EL (cell line): ENCODE data around the gene EXOC4.

Experiments used
- DNase-seq: peaks from one replicate; pipeline ENCODE4 v3.0.0-alpha.2; 2016

The EXOC4 gene

DNA sequence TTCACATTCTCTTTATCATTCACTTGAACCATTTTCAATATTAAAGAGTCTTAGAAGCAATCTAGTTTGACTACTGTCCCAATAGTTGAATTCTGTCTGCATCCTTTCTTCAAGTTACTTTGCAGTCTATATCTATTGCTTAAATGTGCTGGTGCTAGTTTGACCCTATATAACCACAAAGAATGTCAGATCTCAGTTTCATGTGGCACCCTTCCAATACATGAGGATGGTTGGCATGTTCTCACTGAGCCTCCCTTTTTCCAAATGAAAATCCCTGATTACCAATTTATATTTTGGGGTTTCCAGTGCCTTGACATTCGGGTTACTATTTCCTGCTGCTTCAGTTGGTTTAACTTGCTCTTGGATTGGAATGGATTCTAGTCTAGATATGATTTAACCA lies 292.7 kb downstream of the EXOC4 start:
- peak; percentile 74 for DNase-seq

DNA sequence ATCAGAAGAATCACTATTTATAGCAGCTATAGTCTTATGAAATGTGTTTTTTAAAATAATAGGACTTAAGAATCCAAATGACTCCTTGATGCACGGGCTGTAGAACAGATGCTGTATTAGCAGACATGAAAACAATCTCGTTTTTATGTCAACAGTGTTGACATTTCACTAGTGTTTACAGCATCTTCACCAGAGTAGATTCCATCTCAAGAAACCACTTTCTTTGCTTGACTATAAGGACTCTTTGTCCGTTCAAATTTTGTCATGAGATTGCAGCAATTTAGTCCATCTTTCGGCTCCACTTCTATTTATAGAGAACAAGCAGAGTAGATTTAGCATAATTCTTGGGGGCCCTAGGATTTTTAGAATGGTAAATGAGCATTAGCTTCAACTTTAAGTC lies 295.1 kb downstream of the EXOC4 start:
- no peak for DNase-seq

DNA sequence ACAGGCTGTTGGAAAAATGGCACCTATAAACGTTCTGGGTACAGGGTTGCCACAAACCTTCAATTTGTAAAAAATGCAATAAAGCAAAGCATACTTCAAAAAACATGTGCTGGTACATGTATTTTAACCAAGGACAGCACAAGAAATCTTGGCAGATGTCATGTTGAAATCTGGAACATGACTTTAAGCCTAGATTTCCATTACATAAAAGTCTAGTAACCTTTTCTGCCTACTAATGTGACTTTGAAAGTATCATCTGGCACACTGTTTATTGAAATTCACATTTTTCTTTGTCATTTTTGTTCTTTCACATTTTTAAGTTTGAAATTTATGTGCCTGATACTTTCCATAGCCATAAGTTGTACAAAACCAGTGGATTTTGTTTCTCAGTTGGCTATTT lies 296.8 kb downstream of the EXOC4 start:
- no peak for DNase-seq

DNA sequence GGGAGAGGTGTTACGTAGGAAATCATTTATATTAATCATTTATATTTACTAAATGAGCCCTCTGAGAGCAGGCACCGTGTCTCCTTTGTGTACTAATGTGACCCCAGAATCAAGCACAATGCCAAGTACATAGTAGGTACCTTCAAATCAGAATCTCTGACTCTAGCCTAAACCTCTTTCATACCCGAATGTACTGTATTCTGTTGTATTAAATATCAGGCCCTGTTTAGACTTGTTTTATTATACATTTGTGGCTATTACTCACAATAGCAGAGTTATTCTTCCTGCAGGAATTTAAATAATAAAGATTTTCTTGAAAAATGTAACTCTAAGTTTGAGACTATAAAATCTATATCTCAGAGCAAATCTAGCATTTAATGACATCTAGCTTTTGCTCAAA lies 297.3 kb downstream of the EXOC4 start:
- DNase-seq = no peak

DNA sequence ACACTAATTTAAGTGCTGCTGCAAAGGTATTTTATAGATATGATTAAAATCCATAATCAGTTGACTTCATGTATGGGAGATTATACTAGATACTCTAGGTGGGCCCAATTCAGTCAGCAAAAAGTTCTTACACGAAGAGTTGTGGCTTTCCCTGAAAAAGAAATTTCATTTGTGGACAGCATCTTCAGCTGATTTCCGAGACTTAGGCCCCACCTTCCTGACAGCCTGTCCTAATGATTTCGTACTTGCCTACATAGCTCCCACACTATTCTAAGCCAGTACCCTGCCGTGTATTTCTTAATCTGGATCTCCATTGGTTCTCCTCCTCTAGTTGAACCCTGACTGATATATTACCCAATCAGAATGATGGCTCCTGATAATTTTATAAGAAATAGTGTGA lies 297.9 kb downstream of the EXOC4 start:
- no peak for DNase-seq

DNA sequence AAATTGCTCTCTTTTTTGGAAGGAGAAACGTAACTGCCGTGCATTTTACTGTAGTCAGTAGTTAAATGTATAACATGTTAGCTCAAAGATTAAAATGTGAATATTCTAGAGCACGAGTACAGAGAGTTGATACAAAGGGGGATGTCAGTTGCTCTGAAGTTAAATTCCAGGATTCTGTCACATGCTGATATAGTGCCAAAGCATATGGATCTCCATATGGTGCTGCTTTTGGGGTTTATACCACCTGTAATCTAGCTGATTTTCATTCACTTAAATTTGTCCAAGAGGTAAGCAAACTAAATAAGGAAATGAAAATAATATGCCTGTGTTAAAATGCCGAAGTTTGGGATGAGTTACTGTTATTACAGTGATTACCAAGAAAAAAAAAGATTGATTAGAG lies 298.6 kb downstream of the EXOC4 start:
- no peak for DNase-seq

DNA sequence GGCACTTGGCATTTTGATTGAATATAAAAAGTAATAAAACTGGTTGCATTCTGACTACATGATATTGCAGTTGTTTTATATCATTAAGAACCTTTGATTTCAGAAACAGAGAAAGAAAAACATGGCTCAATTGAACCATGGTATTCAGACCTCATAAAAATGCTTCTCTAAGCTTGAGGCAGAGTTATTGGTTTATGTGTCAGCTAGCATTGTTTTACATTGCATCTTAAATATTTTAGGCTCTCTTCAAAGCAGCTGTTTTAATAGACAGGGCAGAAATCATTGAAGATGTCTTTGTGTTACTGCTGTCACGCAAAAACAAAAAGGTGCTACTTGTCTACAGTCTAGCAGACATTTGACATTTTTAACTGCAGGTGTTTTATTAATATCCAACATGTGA lies 299.2 kb downstream of the EXOC4 start:
- DNase-seq = no peak

DNA sequence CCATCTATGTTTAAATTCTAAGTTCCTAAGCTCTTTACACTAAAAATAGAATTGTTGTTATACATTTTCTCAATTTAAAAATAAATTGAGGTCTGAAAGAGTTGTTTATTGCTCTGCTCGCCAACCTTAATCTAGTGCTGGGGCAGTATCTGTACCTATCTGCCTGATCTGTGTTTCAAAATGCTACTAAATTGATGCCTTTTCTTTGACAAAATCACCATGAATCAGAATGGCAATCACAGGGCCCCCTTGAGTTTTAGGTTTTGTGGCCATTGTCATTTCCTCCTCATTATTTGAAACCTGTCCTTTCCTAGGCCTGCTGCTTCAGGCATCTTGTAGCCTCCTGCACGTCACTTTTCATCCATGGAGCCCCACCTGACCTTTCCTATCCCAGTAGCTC lies 301.5 kb downstream of the EXOC4 start:
- DNase-seq = no peak

DNA sequence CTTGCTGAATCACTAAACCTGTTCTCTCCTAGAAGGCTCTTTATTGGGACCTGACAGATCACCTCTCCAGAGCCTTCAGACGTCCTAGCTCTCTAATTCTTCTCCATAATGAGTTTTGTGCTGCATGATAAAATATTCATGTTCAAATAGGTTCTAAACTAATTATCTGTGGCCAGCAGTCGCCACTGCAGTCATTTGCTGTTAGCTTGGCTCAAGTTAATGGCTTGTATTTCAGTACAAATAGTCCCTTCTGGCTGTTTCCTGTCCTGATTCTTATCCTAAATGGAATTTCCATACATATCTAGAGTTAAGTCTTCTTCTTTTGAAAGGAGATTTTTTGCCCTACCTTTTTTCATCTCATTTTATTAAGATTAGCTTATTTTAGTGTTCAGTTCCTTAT lies 303.2 kb downstream of the EXOC4 start:
- DNase-seq = no peak

DNA sequence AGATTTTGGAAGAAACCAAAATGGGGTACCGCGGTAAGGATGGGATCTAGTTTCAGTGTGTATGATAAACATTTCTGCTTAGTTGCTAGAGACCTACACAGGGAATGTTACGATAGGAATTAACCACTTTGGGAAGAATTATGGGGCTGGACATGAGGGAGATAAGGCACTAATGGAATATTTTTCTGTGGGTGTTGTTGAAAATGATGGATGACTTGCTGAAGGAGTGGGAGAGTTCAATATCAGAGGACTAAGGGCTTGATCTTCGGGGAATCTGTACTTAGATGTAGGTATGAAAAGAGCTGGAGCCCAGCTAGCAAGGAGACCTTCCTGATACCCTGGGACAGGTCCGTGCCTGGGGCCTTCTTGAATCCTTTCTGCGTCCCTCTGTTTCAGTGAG lies 303.7 kb downstream of the EXOC4 start:
- DNase-seq = no peak

DNA sequence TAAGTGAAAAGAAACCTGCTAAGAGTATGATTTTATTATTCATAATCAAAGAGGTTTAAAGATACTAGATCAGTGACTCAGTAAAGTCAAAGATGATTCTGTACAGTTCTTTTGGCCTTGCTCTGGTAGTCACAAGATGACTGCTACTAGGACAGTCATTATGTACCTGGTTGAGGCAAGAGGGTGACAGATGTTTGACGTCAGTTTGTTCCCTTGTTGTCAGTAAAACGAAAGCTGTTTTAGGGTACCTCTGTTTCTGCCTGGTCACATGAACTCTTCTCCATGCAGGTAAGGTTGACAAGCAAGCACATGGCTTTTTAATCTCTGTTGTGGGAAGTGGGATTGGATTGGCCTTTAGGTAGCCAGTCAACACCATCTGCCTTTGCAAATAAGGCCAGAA lies 308.0 kb downstream of the EXOC4 start:
- DNase-seq = no peak

DNA sequence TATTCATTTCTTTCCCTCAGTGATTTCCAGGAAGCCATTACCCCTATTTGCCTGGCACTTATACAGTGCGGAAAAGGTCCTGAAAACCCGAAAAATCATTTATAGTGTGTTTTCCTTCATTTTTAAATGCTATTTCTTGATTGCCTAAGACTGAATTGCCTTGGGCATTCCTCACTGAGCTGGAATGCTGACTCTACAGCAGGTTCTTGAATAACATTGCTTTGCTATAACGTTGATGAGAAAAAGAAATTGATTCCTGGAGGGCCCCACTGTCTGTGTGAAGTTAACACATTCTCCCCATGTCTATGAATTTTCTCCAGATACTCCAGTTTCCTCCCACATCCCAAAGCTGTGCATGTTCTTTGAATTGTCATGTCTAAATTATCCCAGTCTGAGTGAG lies 308.5 kb downstream of the EXOC4 start:
- DNase-seq = peak; percentile 26

DNA sequence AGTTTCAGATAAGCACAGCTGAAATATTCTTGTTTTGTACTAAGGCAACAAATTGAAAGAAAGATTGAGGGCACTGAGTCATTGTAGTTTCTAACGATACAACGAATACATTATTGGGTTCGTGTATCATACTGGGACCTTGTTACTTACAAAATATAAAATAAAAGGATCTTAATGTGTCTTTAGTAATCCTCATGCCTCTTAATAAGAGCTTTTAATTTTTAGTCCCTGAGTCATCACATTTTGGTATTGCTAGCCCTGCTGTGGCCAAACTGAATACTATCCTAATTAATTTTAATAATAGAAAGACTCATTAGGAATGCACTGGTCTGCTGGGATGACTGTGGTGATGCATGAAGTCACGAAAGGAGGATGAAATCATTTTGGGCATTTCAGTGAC lies 309.7 kb downstream of the EXOC4 start:
- peak; percentile 75 for DNase-seq

DNA sequence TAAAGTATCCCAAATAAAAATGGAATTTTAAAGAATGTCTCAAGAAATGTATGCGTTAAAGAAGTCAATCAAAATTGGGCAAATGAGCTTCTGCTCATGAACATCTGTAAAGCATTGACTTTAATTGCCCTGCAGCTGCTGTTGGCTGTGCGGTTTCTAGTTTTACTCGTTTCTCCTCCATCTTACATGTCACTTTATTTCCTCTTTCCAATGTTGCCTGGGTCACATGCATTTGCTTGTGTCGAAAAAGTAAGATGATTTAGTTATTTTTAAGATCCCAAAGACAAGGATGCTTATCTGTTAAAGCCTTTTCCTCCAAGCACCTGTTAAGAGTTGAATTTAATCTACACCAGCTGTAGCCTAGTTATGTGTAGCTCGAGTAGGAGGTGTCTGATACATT lies 310.4 kb downstream of the EXOC4 start:
- peak; percentile 23 for DNase-seq

DNA sequence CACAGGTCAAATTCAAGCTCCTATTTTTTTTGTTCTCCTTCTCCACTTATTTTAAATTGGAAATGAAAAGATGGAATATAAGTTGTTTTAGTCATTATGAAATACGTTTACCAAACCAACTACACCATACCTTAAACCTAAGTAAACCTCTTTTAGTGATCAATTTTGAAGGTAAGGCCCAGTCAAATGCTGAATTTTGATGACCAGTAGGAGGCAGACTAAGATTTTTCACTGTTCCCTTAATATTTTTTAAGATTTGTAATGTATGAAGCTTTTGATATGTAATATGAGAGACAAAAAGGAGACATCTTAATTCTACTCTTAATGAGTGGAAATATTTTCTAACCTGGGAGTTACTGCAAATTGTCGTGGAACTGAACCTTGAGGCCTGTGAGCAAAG lies 311.6 kb downstream of the EXOC4 start:
- no peak for DNase-seq

DNA sequence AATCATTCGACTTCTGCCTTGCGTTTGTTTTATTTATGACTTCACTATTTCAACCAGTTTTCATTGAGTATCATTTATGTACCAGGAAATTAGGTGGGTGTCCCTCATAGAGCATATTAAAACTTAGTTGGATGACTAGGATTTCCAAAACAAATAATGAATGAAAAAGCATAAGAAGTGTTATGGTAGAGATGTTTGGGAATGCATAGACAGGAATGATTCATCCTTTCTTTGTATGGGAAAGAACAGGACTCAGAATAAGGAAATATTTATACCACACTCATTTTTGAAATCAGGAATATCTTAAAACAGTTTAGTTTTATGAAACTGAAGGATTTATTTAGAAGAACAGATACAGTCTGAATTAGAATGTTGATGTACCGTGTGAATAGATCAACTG lies 315.7 kb downstream of the EXOC4 start:
- no peak for DNase-seq

DNA sequence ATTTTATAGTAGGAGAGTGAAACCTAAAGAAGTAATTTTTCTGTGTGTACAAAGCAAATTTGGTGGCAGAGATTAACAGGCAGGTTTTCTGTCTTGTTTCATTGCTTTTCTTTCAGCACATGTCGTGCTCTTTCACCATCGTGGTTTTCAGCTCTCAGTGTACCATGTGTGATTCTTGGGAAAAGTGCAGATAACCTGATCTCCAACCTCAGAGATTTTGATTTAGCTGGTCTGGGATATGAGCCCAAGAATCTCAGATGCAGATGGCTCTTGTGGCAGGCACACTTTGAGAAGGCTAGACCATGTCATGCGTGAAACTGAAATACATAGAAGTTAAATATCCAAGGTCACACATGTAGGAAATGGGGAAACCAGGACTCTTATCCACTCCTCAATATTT lies 317.4 kb downstream of the EXOC4 start:
- no peak for DNase-seq

DNA sequence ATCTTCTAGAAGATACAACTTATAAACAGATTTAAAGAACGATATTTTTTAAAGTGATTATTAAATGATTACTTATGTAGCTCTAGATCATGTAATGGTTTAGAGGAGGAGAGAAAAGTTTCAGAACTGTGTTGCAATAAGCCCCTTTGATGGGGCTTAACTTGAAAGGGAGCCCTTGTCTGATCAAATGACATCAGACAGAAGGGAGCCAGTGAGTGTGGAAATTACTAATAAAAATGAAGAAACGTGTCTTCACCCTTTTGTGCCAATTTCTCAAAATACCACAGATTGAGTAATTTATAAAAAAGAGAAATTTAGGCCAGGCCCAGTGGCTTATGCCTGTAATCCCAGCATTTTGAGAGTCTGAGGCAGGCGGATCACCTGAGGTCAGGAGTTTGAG lies 318.2 kb downstream of the EXOC4 start:
- no peak for DNase-seq

DNA sequence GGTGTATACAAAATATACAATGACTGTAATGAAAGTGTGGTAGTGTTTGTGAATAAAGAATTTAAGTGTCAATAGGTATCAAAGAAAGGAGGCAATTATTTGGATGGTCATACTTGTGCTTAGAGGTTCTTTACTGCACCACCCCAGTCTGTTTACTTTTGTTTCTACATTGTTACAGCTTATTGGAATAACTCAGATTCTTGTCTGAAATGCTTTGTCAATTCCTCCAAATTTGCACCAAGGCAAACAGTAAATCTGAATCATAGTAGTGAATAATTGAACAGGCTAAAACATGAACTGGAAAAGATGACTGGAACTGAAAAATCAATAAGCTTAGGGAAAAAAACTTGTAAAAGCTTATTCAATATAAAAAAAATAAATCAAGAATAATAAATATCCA lies 319.2 kb downstream of the EXOC4 start:
- DNase-seq = no peak

DNA sequence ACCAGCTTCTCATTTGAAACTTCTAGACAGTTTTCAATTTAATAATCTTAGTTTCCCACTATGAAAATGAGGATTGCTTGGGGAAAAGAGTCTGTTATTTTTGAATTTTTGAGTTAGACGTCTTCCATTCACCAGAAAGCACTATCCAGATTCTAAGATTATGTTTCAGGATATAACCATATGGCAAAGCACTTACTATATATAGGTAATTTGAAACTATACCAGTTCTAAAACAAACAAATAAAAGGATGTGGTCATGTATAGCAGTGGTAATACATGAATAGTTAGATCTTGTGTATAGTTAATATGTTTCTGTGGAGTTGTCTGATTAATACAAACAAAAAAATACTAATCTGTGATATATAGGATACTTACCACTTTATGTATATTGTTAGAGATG lies 320.0 kb downstream of the EXOC4 start:
- no peak for DNase-seq

DNA sequence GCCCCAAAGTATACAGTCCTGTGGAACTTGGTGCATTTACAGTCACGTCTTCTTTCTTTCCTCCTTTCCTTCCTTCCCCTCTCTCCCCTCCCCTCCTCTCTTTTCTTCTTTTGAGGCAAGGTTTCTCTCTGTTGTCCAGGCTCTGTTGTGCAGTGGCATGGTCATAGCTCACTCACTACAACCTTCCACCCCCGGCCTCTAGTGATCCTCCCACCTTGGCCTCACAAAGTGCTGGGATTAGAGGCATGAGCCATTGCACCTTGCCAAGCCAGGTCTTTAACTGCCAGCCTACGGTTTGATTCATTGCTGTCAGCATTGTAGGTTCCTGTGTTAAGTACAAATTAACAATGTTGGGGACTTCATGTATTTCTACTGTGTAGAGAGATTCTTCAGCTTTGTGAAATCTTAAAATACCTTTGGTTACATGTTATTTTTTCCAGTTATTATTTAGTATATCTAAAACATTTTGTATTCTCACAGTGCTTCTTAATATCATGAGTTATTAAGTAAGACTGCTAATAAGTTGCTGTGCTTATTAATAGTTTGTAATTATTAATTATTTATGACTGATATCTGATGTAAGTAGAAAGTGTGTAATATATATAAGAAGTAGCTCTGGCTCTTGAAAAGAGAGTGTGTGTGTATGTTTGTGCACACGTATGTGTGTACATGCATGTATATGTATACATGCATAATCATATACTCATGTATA lies 320.8 kb downstream of the EXOC4 start:
- DNase-seq = no peak

DNA sequence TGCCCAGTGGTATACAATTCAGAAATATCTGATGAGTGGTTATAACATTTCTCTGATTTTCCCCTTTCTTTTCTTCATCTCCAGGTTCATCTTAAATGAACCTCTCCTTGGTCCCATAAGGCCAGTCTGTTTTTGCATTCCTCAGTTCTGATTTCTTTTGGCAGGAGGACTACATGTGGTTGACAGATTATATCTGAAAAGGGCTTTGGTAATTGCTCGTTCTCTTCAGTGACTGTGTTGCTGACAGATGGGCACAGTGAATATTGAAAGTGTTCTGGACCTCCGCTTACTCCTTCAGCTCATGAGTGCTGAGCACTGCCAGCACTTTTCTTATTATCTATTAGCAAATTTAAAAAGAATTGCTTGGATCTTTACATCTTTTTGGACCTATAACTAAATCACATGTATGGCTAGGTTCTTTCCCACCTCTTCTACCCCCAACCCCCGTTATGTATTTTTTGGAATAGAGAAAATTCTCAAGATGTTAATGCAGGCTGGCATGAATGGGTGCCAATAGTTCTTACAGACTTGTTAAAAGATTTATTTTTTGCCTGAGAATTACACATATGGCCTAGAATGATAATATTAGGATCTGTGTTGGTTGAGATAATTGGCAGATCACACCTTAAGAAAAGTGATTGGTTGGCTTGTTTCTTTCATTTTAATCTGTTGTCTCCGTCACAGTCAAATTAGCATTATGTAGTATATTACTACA lies 323.0 kb downstream of the EXOC4 start:
- DNase-seq = no peak

DNA sequence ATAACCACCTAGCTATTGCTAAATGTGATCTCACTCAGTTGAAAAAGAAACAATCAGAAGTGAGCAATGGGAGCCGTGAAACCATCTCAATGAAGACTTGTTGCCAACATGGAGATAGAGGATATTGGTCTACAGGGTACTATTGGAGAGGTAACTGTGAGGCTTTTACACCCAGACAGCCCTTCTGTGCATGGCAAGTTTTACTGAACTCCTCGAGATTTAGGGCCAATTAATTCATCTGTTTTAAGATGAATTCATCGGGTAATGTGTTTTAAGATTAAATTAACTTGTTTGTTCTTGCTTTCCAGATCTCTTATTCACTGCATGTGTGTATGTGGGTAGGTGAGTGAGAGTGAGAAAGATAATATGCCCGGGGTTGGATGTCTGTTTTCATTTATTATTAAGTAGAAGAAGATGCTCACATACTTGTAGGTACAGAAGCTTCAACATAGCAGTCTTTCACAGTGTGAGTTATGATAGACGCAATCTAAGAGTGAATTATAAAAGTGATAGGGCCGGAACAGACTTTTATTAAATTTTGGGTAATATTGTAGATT lies 323.8 kb downstream of the EXOC4 start:
- DNase-seq = no peak

DNA sequence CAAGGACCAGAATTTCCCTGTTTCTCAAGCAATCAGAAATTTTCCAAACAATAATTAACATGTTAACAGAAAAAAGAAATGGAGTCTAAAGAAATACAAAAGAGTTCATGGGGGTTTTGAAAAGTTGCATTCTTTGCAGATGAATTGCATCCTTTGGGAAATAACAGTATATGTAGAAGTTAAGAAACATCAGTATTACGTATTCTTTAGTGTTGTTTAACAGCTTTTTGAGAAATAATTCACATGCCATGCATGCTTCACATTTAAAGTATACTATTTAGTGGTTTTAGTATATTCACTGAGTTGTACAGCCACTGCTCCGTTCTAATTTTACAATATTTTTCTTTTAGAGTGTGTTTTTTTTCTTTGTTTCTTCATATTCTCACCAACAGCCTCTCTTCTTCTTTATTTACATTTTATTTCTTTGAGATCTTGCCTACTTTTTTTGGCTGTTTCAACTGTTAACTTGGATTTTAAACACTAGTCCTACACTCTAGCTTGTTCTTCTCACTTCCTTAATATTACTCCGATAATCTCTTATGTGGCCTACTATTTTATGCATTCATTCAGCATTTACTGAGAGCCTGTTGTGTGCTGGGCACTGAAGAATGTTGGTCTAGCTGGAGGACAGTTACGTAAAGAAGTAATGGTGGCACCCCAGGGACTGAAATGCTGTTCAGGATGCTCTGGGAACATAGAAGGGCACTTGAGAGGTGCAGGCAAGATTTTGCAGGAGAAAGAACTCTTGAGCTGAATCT lies 330.1 kb downstream of the EXOC4 start:
- peak; percentile 86 for DNase-seq
